Keratinocyte (primary cell): ENCODE results near the gene PID1. TPM values are rescaled to one million over a fixed set of nuclear protein-coding genes. Genes with fewer than 3 reads are reported as not detected.

ENCODE experiments used
- DNase-seq: peaks from one replicate; pipeline ENCODE4 v3.0.0-alpha.2; 2011; ENCODE audit warnings: low read depth, missing footprints, low spot score
- FAIRE-seq: peaks from 2 replicates; lab custom pipeline; 2011; peaks lifted over from hg19 to GRCh38; lab: Jason Lieb, UNC
- H2AFZ ChIP-seq: 2 replicates; pipeline ENCODE4 v1.6.0; 2012; ENCODE audit warnings: low read length, control low read depth, inconsistent platforms; ENCODE audit not compliant: control insufficient read depth
- H3K27ac ChIP-seq: 2 replicates; pipeline ENCODE4 v1.5.1; 2011; ENCODE audit warnings: low read length; ENCODE audit not compliant: control insufficient read depth, insufficient read depth
- H3K27me3 ChIP-seq: 3 replicates; pipeline ENCODE4 v1.6.0; 2011; ENCODE audit warnings: low read length; ENCODE audit not compliant: control insufficient read depth, insufficient read depth; ENCODE audit errors: extremely low read depth
- H3K36me3 ChIP-seq, 2 experiments: 2 replicates in 1 of 2; 3 replicates in 1 of 2; pipeline ENCODE4 v1.5.1; 2011; ENCODE audit warnings: low read length in 2 of 2, mild to moderate bottlenecking in 1 of 2; ENCODE audit not compliant: control insufficient read depth in 2 of 2, insufficient read depth in 2 of 2; ENCODE audit errors: extremely low read depth in 1 of 2
- H3K4me1 ChIP-seq: 3 replicates; pipeline ENCODE4 v1.5.1; 2011; ENCODE audit warnings: low read length; ENCODE audit not compliant: control insufficient read depth, insufficient read depth; ENCODE audit errors: extremely low read depth
- H3K4me2 ChIP-seq: 3 replicates; pipeline ENCODE4 v1.6.0; 2011; ENCODE audit warnings: low read depth, low read length; ENCODE audit not compliant: control insufficient read depth, insufficient read depth; ENCODE audit errors: extremely low read depth
- H3K4me3 ChIP-seq, 3 experiments: fragments of 200-600 bp in 1 of 3; sonication (generic) in 1 of 3; 2 replicates in 2 of 3; 3 replicates in 1 of 3; pipeline ENCODE4 v1.5.1; 2011 to 2016; ENCODE audit warnings: low read length in 3 of 3, mild to moderate bottlenecking in 3 of 3, control low read depth in 2 of 3, inconsistent platforms in 1 of 3, low read depth in 1 of 3, mixed read lengths in 1 of 3, mixed run types in 1 of 3, moderate library complexity in 1 of 3; ENCODE audit not compliant: control insufficient read depth in 2 of 3, insufficient read depth in 2 of 3; ENCODE audit errors: extremely low read depth in 1 of 3
- H3K79me2 ChIP-seq: 2 replicates; pipeline ENCODE4 v1.6.0; 2012; ENCODE audit warnings: low read length; ENCODE audit not compliant: control insufficient read depth, insufficient read depth
- H3K9ac ChIP-seq: 3 replicates; pipeline ENCODE4 v1.6.0; 2011; ENCODE audit warnings: low read length; ENCODE audit not compliant: control insufficient read depth, insufficient read depth; ENCODE audit errors: extremely low read depth
- H3K9me1 ChIP-seq: 3 replicates; pipeline ENCODE4 v1.6.0; 2011; ENCODE audit warnings: low read length; ENCODE audit not compliant: control insufficient read depth, insufficient read depth; ENCODE audit errors: extremely low read depth
- H3K9me3 ChIP-seq: 2 replicates; pipeline ENCODE4 v1.5.1; 2012; ENCODE audit warnings: low read depth, low read length; ENCODE audit not compliant: control insufficient read depth
- H4K20me1 ChIP-seq: 3 replicates; pipeline ENCODE4 v1.6.0; 2011; ENCODE audit warnings: low read length; ENCODE audit not compliant: control insufficient read depth, insufficient read depth; ENCODE audit errors: extremely low read depth
- EZH2 ChIP-seq: IDR thresholded peaks from one replicate; pipeline ENCODE4 v1.6.1; 2012; ENCODE audit warnings: inconsistent platforms, mild to moderate bottlenecking, low read length, moderate library complexity
- dilution Hi-C: fragments of 300-500 bp; cut with MboI; formaldehyde crosslinking; loops from one replicate; pipeline ENCODE4 v1.7.0; 2020; ENCODE audit warnings: low sequenced_read_pairs; ENCODE audit not compliant: extremely low pct_ligation_motif_present
- polyA plus RNA-seq, 5 experiments: library from polyadenylated mRNA; depleted of rRNA in 3 of 5; stranded (reverse) in 3 of 5; stranded (forward) in 1 of 5; unstranded in 1 of 5; fragments of >200 nt; gene quantifications; 1 replicate in 1 of 5; 2 replicates in 3 of 5; 3 replicates in 1 of 5; pipeline versions ENCODE4 v1.2.1 to v1.2.3, GENCODE V29; 2011 to 2012; ENCODE audit warnings: missing spikeins in 2 of 5, low read depth in 1 of 5, low replicate concordance in 1 of 5
- TF ChIP-seq, protein P1 (sequence below), 3 experiments: IDR thresholded peaks in 1 of 3; conservative IDR thresholded peaks in 1 of 3; optimal IDR thresholded peaks in 1 of 3; 2 replicates in 2 of 3; 3 replicates in 1 of 3; pipeline versions ENCODE3 to v1.5.1; 2011; ENCODE audit warnings: low read length in 3 of 3, mild to moderate bottlenecking in 3 of 3, moderate library complexity in 2 of 3, control low read depth in 1 of 3, inconsistent platforms in 1 of 3; ENCODE audit not compliant: insufficient read depth in 2 of 3; ENCODE audit errors: extremely low read depth in 1 of 3

The PID1 gene
- polyA plus RNA-seq, 1 donor (not counting 4 experiments of a cell fraction or from before 2014, with no cell fraction given): 5.4 TPM

DNA sequence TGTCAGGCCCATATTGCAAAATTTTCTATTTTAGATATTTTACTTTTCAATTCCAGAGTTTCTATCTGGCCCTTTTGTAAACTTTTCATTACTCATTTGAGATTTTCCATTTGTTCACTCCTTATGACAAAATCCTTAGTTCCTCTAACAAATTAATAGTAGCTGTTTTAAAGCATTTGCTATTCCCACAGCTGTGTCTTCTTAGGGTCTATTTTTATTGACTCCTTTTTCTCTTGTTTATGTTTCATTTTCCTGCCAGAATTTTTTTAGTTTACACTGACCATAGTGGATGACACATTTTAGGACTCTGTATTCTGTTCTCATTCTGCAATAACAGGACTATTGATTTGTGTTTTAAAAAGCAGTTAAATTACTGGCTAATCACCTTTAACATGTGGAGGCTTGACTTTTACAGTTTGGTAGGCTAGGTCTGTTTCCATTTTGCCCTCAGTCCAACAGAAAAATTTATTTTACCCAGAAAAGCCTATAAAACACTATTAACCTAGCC is 30.0 kb downstream of the PID1 start:
- no peak overlapping the region for H3K9ac ChIP-seq
- H3K27me3 ChIP-seq: no peaks in the 10 kb centered on the region
- no peak overlapping the region for H3K4me3 ChIP-seq
- DNase-seq (no peak), FAIRE-seq (no peak)
- H3K9me3 ChIP-seq: no peaks in the 10 kb centered on the region
- no peaks in the 10 kb centered on the region for H3K79me2 ChIP-seq
- no peak overlapping the region for H3K4me2 ChIP-seq
- H3K36me3 ChIP-seq: no peaks in the 10 kb centered on the region
- H3K9me1 ChIP-seq: no peaks in the 10 kb centered on the region
- no peak overlapping the region for H3K27ac ChIP-seq
- TF ChIP-seq, protein P1, sequence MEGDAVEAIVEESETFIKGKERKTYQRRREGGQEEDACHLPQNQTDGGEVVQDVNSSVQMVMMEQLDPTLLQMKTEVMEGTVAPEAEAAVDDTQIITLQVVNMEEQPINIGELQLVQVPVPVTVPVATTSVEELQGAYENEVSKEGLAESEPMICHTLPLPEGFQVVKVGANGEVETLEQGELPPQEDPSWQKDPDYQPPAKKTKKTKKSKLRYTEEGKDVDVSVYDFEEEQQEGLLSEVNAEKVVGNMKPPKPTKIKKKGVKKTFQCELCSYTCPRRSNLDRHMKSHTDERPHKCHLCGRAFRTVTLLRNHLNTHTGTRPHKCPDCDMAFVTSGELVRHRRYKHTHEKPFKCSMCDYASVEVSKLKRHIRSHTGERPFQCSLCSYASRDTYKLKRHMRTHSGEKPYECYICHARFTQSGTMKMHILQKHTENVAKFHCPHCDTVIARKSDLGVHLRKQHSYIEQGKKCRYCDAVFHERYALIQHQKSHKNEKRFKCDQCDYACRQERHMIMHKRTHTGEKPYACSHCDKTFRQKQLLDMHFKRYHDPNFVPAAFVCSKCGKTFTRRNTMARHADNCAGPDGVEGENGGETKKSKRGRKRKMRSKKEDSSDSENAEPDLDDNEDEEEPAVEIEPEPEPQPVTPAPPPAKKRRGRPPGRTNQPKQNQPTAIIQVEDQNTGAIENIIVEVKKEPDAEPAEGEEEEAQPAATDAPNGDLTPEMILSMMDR (optimal IDR thresholded peaks at IDR 0.05 in 1 of 3, IDR thresholded peaks at IDR 0.05 in 1 of 3, conservative IDR thresholded peaks at IDR 0.05 in 1 of 3; ENCODE audit: extremely low read depth in 1 of 3, insufficient read depth in 2 of 3, low read length in 3 of 3): no peak
- no peak for TF ChIP-seq EZH2
- H4K20me1 ChIP-seq: peaks cover 3% of the 10 kb centered on the region
- no peaks in the 10 kb centered on the region for H3K4me1 ChIP-seq
- no peak overlapping the region for H2AFZ ChIP-seq
- dilution Hi-C loops: no loop called here

DNA sequence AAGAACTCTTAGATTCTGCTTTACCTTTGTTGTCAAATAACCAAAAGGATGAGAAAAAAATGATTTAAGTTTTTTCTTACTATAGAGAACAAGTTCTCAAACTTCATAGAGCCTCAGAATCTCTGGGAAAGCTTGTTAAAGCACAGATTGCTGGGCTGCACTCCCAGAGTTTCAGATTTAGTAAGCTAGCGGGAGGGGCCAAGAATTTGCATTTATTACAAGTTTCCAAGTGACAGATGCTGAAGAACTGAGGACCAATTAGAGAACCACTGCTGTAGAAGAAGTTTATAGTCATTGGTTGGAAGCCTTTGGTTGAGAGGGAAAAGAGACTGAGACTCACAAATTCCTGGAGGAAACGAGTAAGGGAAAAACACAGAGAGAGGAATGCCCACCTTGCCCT is 32.1 kb downstream of the PID1 start:
- dilution Hi-C loops: no loop called here
- no peaks in the 10 kb centered on the region for H3K36me3 ChIP-seq
- no peak for FAIRE-seq
- no peaks in the 10 kb centered on the region for H3K79me2 ChIP-seq
- H3K4me3 ChIP-seq: no peak overlapping the region
- DNase-seq: no peak
- H2AFZ ChIP-seq: no peak overlapping the region
- no peaks in the 10 kb centered on the region for H3K9me3 ChIP-seq
- H3K4me2 ChIP-seq: no peak overlapping the region
- H3K27ac ChIP-seq: no peak overlapping the region
- H3K4me1 ChIP-seq: no peaks in the 10 kb centered on the region
- no peaks in the 10 kb centered on the region for H3K27me3 ChIP-seq
- H4K20me1 ChIP-seq: peaks cover 3% of the 10 kb centered on the region
- no peak for TF ChIP-seq EZH2
- TF ChIP-seq, protein P1 (optimal IDR thresholded peaks at IDR 0.05 in 1 of 3, IDR thresholded peaks at IDR 0.05 in 1 of 3, conservative IDR thresholded peaks at IDR 0.05 in 1 of 3; ENCODE audit: extremely low read depth in 1 of 3, insufficient read depth in 2 of 3, low read length in 3 of 3): no peak
- no peak overlapping the region for H3K9ac ChIP-seq
- no peaks in the 10 kb centered on the region for H3K9me1 ChIP-seq
